WTC11 (cell line): Measurements from ENCODE around the gene LIF. TPM values are rescaled to one million over a fixed set of nuclear protein-coding genes. Genes with fewer than 3 reads are reported as not detected.

ENCODE experiments used
- ATAC-seq: fragments of 200-7000 bp; cut with Tn5 transposase; 2 replicates; pipeline ENCODE4 v1.10.0; 2021; ENCODE audit warnings: mild to moderate bottlenecking, moderate library complexity
- CTCF ChIA-PET: fragments of 300-600 bp; sonication (Branson Sonifier 250); formaldehyde crosslinking; loops from one replicate; lab custom pipeline; 2021; ENCODE audit warnings: antibody characterized with exemption; lab: Charles Lee
- POLR2A ChIA-PET: fragments of 350-600 bp; sonication (Branson Sonifier 250); formaldehyde crosslinking; loops from one replicate; lab custom pipeline; 2021; ENCODE audit warnings: antibody characterized with exemption; lab: Charles Lee
- DNase-seq: peaks from one replicate; pipeline ENCODE4 v3.0.0; 2021; ENCODE audit warnings: low spot score
- H3K27ac Mint-ChIP-seq: 2 replicates; pipeline ENCODE4 v1.8.0; 2021; ENCODE audit warnings: mixed read lengths
- H3K27me3 Mint-ChIP-seq: 2 replicates; pipeline ENCODE4 v1.8.0; 2021; ENCODE audit warnings: low read depth, mild to moderate bottlenecking, moderate library complexity, mixed read lengths
- H3K36me3 Mint-ChIP-seq: 2 replicates; pipeline ENCODE4 v1.8.0; 2021; ENCODE audit warnings: mixed read lengths
- H3K4me1 Mint-ChIP-seq: 2 replicates; pipeline ENCODE4 v1.8.0; 2022; ENCODE audit warnings: mixed read lengths
- H3K4me3 Mint-ChIP-seq: 2 replicates; pipeline ENCODE4 v1.8.0; 2021; ENCODE audit warnings: mild to moderate bottlenecking, moderate library complexity, mixed read lengths
- H3K9me3 Mint-ChIP-seq: 2 replicates; pipeline ENCODE4 v1.8.0; 2021; ENCODE audit warnings: mixed read lengths
- ATF1 ChIP-seq: sonication (generic); formaldehyde crosslinking; IDR thresholded peaks from 2 replicates; pipeline ENCODE4 v1.8.1; 2023; ENCODE audit warnings: mild to moderate bottlenecking, moderate library complexity, missing genetic modification reagents
- CBFB ChIP-seq: sonication (generic); formaldehyde crosslinking; IDR thresholded peaks from 2 replicates; pipeline ENCODE4 v1.8.1; 2022; ENCODE audit warnings: mild to moderate bottlenecking, low read depth, missing genetic modification reagents
- ELF4 ChIP-seq: sonication (generic); formaldehyde crosslinking; IDR thresholded peaks from 2 replicates; pipeline ENCODE4 v1.8.1; 2022; ENCODE audit warnings: low read depth, mild to moderate bottlenecking, moderate library complexity, missing genetic modification reagents
- FOXK1 ChIP-seq: sonication (generic); formaldehyde crosslinking; IDR thresholded peaks from 2 replicates; pipeline ENCODE4 v1.8.0; 2022; ENCODE audit warnings: mild to moderate bottlenecking, moderate library complexity, missing genetic modification reagents
- GABPB1 ChIP-seq: sonication (generic); formaldehyde crosslinking; IDR thresholded peaks from 2 replicates; pipeline ENCODE4 v1.8.1; 2023; ENCODE audit warnings: mild to moderate bottlenecking, missing genetic modification reagents
- GTF2I ChIP-seq: fragments of 250-450 bp; sonication (Bioruptor Pico); conservative IDR thresholded peaks from 2 replicates; pipeline ENCODE4 v1.4.0; 2021; ENCODE audit warnings: mild to moderate bottlenecking
- JAZF1 ChIP-seq: fragments of 250-450 bp; sonication (Bioruptor Pico); IDR thresholded peaks from 2 replicates; pipeline ENCODE4 v1.9.0; 2021; ENCODE audit warnings: moderate library complexity, mild to moderate bottlenecking, inconsistent platforms
- KAT7 ChIP-seq: sonication (generic); formaldehyde crosslinking; IDR thresholded peaks from 2 replicates; pipeline ENCODE4 v1.8.1; 2023; ENCODE audit warnings: missing genetic modification reagents, mild to moderate bottlenecking, borderline replicate concordance
- MXD4 ChIP-seq: fragments of 250-450 bp; sonication (Bioruptor Pico); IDR thresholded peaks from 2 replicates; pipeline ENCODE4 v1.8.0; 2021; ENCODE audit warnings: mild to moderate bottlenecking, moderate library complexity, borderline replicate concordance
- MYBL2 ChIP-seq: sonication (generic); formaldehyde crosslinking; IDR thresholded peaks from 2 replicates; pipeline ENCODE4 v1.8.1; 2023; ENCODE audit warnings: mild to moderate bottlenecking, moderate library complexity, missing genetic modification reagents
- NFE2L1 ChIP-seq: sonication (generic); formaldehyde crosslinking; IDR thresholded peaks from 2 replicates; pipeline ENCODE4 v1.8.1; 2023; ENCODE audit warnings: missing genetic modification reagents
- NR2C2 ChIP-seq: sonication (generic); formaldehyde crosslinking; IDR thresholded peaks from 2 replicates; pipeline ENCODE4 v1.8.0; 2022; ENCODE audit warnings: mild to moderate bottlenecking, missing genetic modification reagents
- NR3C1 ChIP-seq: sonication (generic); formaldehyde crosslinking; conservative IDR thresholded peaks from 2 replicates; pipeline ENCODE4 v1.8.1; 2023; ENCODE audit warnings: low read depth, mild to moderate bottlenecking, missing genetic modification reagents
- OVOL2 ChIP-seq: fragments of 250-450 bp; sonication (Bioruptor Pico); IDR thresholded peaks from 2 replicates; pipeline ENCODE4 v1.9.0; 2021; ENCODE audit warnings: mild to moderate bottlenecking, borderline replicate concordance
- RELA ChIP-seq: sonication (generic); formaldehyde crosslinking; IDR thresholded peaks from 2 replicates; pipeline ENCODE4 v1.8.1; 2022; ENCODE audit warnings: missing genetic modification reagents, mild to moderate bottlenecking, borderline replicate concordance
- RORB ChIP-seq: fragments of 250-450 bp; sonication (Bioruptor Pico); IDR thresholded peaks from 2 replicates; pipeline ENCODE4 v1.9.0; 2021; ENCODE audit warnings: mild to moderate bottlenecking
- SMAD4 ChIP-seq: sonication (generic); formaldehyde crosslinking; IDR thresholded peaks from 2 replicates; pipeline ENCODE4 v1.8.0; 2022; ENCODE audit warnings: mild to moderate bottlenecking, missing genetic modification reagents
- TP53 ChIP-seq: sonication (generic); formaldehyde crosslinking; IDR thresholded peaks from 2 replicates; pipeline ENCODE4 v1.8.1; 2023; ENCODE audit warnings: mild to moderate bottlenecking, missing genetic modification reagents
- ZBTB21 ChIP-seq: sonication (generic); formaldehyde crosslinking; IDR thresholded peaks from 2 replicates; pipeline ENCODE4 v1.8.1; 2023; ENCODE audit warnings: mild to moderate bottlenecking, missing genetic modification reagents, borderline replicate concordance
- ZNF219 ChIP-seq: sonication (generic); formaldehyde crosslinking; IDR thresholded peaks from 2 replicates; pipeline ENCODE4 v1.8.0; 2023; ENCODE audit warnings: missing genetic modification reagents, mild to moderate bottlenecking, borderline replicate concordance
- ZNF396 ChIP-seq: fragments of 250-450 bp; sonication (Bioruptor Pico); IDR thresholded peaks from 2 replicates; pipeline ENCODE4 v1.8.0; 2021; ENCODE audit warnings: mild to moderate bottlenecking, moderate library complexity, borderline replicate concordance
- ZNF416 ChIP-seq: fragments of 250-450 bp; sonication (Bioruptor Pico); IDR thresholded peaks from 2 replicates; pipeline ENCODE4 v1.9.0; 2021; ENCODE audit warnings: mild to moderate bottlenecking, inconsistent platforms
- total RNA-seq: library from RNA; stranded (reverse); gene quantifications from 3 replicates; pipeline ENCODE4 v1.2.3, GENCODE V29; 2021
- TF ChIP-seq, protein P1 (sequence below): sonication (generic); formaldehyde crosslinking; IDR thresholded peaks from 2 replicates; pipeline ENCODE4 v1.8.0; 2022; ENCODE audit warnings: mild to moderate bottlenecking, missing genetic modification reagents
- TF ChIP-seq, protein P2 (sequence below): fragments of 250-450 bp; sonication (Bioruptor Pico); IDR thresholded peaks from 2 replicates; pipeline ENCODE4 v1.9.0; 2021; ENCODE audit warnings: mild to moderate bottlenecking
- TF ChIP-seq, protein P3 (sequence below): sonication (generic); formaldehyde crosslinking; IDR thresholded peaks from 2 replicates; pipeline ENCODE4 v1.8.1; 2023; ENCODE audit warnings: mild to moderate bottlenecking, missing genetic modification reagents, moderate library complexity
- TF ChIP-seq, protein P4 (sequence below): fragments of 250-450 bp; sonication (Bioruptor Pico); IDR thresholded peaks from 2 replicates; pipeline ENCODE4 v1.9.0; 2021; ENCODE audit warnings: moderate library complexity, mild to moderate bottlenecking, inconsistent platforms, borderline replicate concordance
- TF ChIP-seq, protein P5 (sequence below): fragments of 250-450 bp; sonication (Bioruptor Pico); IDR thresholded peaks from 2 replicates; pipeline ENCODE4 v1.9.0; 2021; ENCODE audit warnings: mild to moderate bottlenecking, borderline replicate concordance
- TF ChIP-seq, protein P6 (sequence below): sonication (generic); formaldehyde crosslinking; IDR thresholded peaks from 2 replicates; pipeline ENCODE4 v1.8.1; 2022; ENCODE audit warnings: low read depth, mild to moderate bottlenecking, moderate library complexity, missing genetic modification reagents, borderline replicate concordance

LIF gene
- total RNA-seq, 1 experiment from 2014 or later: 7.2 TPM

DNA sequence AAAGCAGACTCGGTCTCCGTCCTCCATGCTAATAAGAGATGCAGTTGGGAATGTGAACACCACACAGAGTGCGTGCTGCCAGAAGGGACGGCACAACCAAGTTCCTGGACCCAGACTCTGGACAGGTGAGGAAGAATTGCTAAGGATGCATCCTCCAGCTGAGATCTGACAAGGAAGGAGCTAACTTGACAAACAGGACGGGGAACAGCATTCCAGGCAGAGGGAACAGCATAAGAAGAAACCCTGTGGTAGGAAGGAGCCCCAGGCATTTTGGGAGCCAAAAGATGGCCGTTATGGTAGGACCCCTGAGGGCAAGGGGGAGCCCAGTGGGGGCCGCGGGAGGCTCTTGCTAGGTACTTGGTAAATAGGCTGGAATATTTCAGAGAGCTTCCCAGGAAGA is 14.1 kb upstream of the LIF start:
- CTCF ChIA-PET: interaction anchor here (0.5 to 3.0 kb wide), 4 partner anchors 10 to 163 kb away, joined by 3 to 31 read pairs (median 4); partner anchors contain the start of genes CASTOR1 and TBC1D10A
- POLR2A ChIA-PET: no interaction called here
- ATAC-seq (no peak), DNase-seq (no peak)
- no peak overlapping the region for H3K27ac Mint-ChIP-seq
- no peak overlapping the region for H3K4me3 Mint-ChIP-seq
- TF ChIP-seq, protein P1, sequence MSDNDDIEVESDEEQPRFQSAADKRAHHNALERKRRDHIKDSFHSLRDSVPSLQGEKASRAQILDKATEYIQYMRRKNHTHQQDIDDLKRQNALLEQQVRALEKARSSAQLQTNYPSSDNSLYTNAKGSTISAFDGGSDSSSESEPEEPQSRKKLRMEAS: no peak
- TF ChIP-seq CBFB (CRISPR knock-in tag) (no peak), RORB (CRISPR knock-in tag) (no peak), OVOL2 (CRISPR knock-in tag) (no peak), GTF2I (no peak), ZNF219 (CRISPR knock-in tag) (no peak), SMAD4 (no peak), ZNF416 (CRISPR knock-in tag) (no peak), ELF4 (CRISPR knock-in tag) (no peak), ATF1 (CRISPR knock-in tag) (no peak), KAT7 (CRISPR knock-in tag) (no peak), GABPB1 (no peak), NR2C2 (CRISPR knock-in tag) (no peak), FOXK1 (CRISPR knock-in tag) (no peak), NR3C1 (CRISPR knock-in tag) (no peak), NFE2L1 (CRISPR knock-in tag) (no peak)
- TF ChIP-seq, protein P2, sequence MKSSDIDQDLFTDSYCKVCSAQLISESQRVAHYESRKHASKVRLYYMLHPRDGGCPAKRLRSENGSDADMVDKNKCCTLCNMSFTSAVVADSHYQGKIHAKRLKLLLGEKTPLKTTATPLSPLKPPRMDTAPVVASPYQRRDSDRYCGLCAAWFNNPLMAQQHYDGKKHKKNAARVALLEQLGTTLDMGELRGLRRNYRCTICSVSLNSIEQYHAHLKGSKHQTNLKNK (CRISPR knock-in tag): no peak
- TF ChIP-seq, protein P3, sequence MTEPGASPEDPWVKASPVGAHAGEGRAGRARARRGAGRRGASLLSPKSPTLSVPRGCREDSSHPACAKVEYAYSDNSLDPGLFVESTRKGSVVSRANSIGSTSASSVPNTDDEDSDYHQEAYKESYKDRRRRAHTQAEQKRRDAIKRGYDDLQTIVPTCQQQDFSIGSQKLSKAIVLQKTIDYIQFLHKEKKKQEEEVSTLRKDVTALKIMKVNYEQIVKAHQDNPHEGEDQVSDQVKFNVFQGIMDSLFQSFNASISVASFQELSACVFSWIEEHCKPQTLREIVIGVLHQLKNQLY (CRISPR knock-in tag): no peak
- no peaks in the 10 kb centered on the region for H3K9me3 Mint-ChIP-seq
- no peaks in the 10 kb centered on the region for H3K36me3 Mint-ChIP-seq
- H3K27me3 Mint-ChIP-seq: peaks cover 9% of the 10 kb centered on the region
- H3K4me1 Mint-ChIP-seq: peaks cover 22% of the 10 kb centered on the region

DNA sequence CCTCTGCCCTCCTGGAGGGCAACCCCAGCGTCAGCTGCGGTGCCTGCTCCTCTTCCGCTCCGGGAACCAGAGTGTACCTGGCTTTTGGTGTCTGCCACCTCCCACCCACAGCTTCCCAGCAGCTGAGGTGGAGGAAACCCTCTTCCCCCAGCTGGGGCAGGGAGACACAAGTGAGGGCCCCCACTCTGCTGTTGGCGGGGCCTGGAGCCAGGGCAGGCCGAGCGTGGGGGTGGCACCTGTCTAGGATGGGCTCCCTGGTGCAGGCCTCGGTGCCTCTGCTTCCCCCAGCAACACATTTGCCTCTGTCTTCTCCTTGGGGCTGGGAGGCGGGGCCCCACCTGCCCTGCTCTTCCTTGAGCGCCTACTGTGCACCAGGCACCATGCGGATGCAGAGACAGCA is 13.7 kb upstream of the LIF start:
- no peaks in the 10 kb centered on the region for H3K36me3 Mint-ChIP-seq
- peaks cover 9% of the 10 kb centered on the region for H3K27me3 Mint-ChIP-seq
- peaks cover 22% of the 10 kb centered on the region for H3K4me1 Mint-ChIP-seq
- POLR2A ChIA-PET: interaction anchor here (0.6 to 1.1 kb wide), 2 partner anchors 139 to 171 kb away, joined by 3 to 4 read pairs; no protein-coding TSS in a partner anchor
- ATAC-seq: no peak
- H3K27ac Mint-ChIP-seq: no peak overlapping the region
- CTCF ChIA-PET: interaction anchor here (0.5 to 3.0 kb wide), 3 partner anchors 10 to 66 kb away, joined by 3 to 31 read pairs (median 4); partner anchors contain the start of genes CASTOR1 and TBC1D10A
- TF ChIP-seq, protein P4, sequence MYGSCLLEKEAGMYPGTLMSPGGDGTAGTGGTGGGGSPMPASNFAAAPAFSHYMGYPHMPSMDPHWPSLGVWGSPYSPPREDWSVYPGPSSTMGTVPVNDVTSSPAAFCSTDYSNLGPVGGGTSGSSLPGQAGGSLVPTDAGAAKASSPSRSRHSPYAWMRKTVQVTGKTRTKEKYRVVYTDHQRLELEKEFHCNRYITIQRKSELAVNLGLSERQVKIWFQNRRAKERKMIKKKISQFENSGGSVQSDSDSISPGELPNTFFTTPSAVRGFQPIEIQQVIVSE: no peak
- TF ChIP-seq ZBTB21 (CRISPR knock-in tag) (no peak), MYBL2 (CRISPR knock-in tag) (no peak), RELA (CRISPR knock-in tag) (no peak), ZNF219 (CRISPR knock-in tag) (no peak), TP53 (CRISPR knock-in tag) (no peak), ZNF416 (CRISPR knock-in tag) (no peak), MXD4 (CRISPR knock-in tag) (no peak), ZNF396 (CRISPR knock-in tag) (no peak), JAZF1 (CRISPR knock-in tag) (no peak)
- TF ChIP-seq, protein P5, sequence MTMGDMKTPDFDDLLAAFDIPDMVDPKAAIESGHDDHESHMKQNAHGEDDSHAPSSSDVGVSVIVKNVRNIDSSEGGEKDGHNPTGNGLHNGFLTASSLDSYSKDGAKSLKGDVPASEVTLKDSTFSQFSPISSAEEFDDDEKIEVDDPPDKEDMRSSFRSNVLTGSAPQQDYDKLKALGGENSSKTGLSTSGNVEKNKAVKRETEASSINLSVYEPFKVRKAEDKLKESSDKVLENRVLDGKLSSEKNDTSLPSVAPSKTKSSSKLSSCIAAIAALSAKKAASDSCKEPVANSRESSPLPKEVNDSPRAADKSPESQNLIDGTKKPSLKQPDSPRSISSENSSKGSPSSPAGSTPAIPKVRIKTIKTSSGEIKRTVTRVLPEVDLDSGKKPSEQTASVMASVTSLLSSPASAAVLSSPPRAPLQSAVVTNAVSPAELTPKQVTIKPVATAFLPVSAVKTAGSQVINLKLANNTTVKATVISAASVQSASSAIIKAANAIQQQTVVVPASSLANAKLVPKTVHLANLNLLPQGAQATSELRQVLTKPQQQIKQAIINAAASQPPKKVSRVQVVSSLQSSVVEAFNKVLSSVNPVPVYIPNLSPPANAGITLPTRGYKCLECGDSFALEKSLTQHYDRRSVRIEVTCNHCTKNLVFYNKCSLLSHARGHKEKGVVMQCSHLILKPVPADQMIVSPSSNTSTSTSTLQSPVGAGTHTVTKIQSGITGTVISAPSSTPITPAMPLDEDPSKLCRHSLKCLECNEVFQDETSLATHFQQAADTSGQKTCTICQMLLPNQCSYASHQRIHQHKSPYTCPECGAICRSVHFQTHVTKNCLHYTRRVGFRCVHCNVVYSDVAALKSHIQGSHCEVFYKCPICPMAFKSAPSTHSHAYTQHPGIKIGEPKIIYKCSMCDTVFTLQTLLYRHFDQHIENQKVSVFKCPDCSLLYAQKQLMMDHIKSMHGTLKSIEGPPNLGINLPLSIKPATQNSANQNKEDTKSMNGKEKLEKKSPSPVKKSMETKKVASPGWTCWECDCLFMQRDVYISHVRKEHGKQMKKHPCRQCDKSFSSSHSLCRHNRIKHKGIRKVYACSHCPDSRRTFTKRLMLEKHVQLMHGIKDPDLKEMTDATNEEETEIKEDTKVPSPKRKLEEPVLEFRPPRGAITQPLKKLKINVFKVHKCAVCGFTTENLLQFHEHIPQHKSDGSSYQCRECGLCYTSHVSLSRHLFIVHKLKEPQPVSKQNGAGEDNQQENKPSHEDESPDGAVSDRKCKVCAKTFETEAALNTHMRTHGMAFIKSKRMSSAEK (CRISPR knock-in tag): no peak
- TF ChIP-seq, protein P6, sequence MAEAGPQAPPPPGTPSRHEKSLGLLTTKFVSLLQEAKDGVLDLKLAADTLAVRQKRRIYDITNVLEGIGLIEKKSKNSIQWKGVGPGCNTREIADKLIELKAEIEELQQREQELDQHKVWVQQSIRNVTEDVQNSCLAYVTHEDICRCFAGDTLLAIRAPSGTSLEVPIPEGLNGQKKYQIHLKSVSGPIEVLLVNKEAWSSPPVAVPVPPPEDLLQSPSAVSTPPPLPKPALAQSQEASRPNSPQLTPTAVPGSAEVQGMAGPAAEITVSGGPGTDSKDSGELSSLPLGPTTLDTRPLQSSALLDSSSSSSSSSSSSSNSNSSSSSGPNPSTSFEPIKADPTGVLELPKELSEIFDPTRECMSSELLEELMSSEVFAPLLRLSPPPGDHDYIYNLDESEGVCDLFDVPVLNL (CRISPR knock-in tag): no peak
- DNase-seq: no peak
- no peak overlapping the region for H3K4me3 Mint-ChIP-seq
- H3K9me3 Mint-ChIP-seq: no peaks in the 10 kb centered on the region
